ENCODE data around the gene PKIG. TPM values are rescaled to one million over a fixed set of nuclear protein-coding genes. Genes with fewer than 3 reads are reported as not detected.

PKIG gene
- total RNA-seq, 4 donors from 2014 or later = 17.2 to 40.8 (median 32.0) TPM

- 74% methylated on average over 4 of the region's 4 CpGs for WGBS
- no peaks in the 10 kb centered on the region for H3K36me3 ChIP-seq
- H3K9me3 ChIP-seq = no peaks in the 10 kb centered on the region
- H3K27me3 ChIP-seq = no peaks in the 10 kb centered on the region
- no peak overlapping the region for H3K27ac ChIP-seq
- H3K4me3 ChIP-seq = no peak overlapping the region
- no peaks in the 10 kb centered on the region for H3K4me1 ChIP-seq
- no peak for DNase-seq (ENCODE audit: low spot score in 2 of 2)
- TF ChIP-seq EP300 (IDR thresholded peaks at IDR 0.05) (no peak), POLR2A (IDR thresholded peaks at IDR 0.05) (no peak), POLR2AphosphoS5 (IDR thresholded peaks at IDR 0.05) (no peak), CTCF (IDR thresholded peaks at IDR 0.05) (no peak)
These were observed 40.4 kb upstream of the PKIG start for GRCh38 chr20:44541992-44542391.

DNA sequence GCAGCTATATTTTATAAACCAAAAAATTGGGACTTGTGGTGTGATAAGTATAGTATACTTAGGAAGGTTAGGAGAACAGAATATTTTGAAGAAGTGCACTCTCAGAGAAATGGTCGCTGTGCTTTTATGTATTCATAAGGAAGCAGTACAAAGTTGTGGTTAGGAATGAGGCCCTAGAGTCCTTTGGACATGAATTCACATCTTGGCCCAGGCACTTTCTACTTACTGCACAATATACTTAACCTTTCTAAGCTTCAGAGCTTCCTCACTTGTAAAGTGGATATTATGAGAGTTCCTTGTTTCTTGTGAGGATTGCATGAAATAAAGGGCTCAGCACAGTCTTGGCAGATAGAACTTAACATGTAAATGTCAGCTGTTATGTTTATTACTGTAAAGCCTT is 39.5 kb upstream of the PKIG start:
- H3K27ac ChIP-seq = no peak overlapping the region
- DNase-seq (ENCODE audit: low spot score in 2 of 2) = no peak
- H3K4me1 ChIP-seq = peaks cover 2% of the 10 kb centered on the region
- no peaks in the 10 kb centered on the region for H3K36me3 ChIP-seq
- TF ChIP-seq POLR2A (IDR thresholded peaks at IDR 0.05) (no peak), CTCF (IDR thresholded peaks at IDR 0.05) (no peak), POLR2AphosphoS5 (IDR thresholded peaks at IDR 0.05) (no peak), EP300 (IDR thresholded peaks at IDR 0.05) (no peak)
- no peaks in the 10 kb centered on the region for H3K27me3 ChIP-seq
- 59% methylated on average over 1 of the region's 1 CpG for WGBS
- H3K9me3 ChIP-seq = no peaks in the 10 kb centered on the region
- H3K4me3 ChIP-seq = no peak overlapping the region

DNA sequence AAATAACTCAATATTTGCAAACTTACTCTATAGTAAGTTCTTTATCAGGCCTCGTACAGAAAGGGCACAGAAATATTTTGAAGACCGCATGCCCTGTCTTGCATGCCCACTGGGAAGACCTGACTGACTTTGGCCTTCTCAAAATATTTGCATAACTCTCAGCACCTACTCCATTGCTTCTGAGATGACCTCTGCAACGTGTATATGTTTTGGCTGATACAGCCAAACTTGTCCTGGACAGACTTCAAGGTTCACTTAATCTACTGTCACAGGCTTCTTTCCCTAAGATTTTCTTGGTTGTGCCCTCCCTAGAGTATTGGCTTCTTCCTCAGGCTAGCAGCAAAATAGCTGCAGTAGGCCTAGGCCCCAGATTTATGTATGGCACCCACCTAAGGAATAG is 39.0 kb upstream of the PKIG start:
- H3K4me3 ChIP-seq = no peak overlapping the region
- H3K36me3 ChIP-seq = no peaks in the 10 kb centered on the region
- H3K4me1 ChIP-seq = peaks cover 7% of the 10 kb centered on the region
- H3K27me3 ChIP-seq = no peaks in the 10 kb centered on the region
- H3K9me3 ChIP-seq = no peaks in the 10 kb centered on the region
- WGBS = 74% methylated on average over 3 of the region's 3 CpGs
- H3K27ac ChIP-seq = no peak overlapping the region
- TF ChIP-seq POLR2A (IDR thresholded peaks at IDR 0.05) = no peak
- no peak for TF ChIP-seq CTCF (IDR thresholded peaks at IDR 0.05)
- no peak for TF ChIP-seq EP300 (IDR thresholded peaks at IDR 0.05)
- no peak for TF ChIP-seq POLR2AphosphoS5 (IDR thresholded peaks at IDR 0.05)
- DNase-seq (ENCODE audit: low spot score in 2 of 2) = no peak

DNA sequence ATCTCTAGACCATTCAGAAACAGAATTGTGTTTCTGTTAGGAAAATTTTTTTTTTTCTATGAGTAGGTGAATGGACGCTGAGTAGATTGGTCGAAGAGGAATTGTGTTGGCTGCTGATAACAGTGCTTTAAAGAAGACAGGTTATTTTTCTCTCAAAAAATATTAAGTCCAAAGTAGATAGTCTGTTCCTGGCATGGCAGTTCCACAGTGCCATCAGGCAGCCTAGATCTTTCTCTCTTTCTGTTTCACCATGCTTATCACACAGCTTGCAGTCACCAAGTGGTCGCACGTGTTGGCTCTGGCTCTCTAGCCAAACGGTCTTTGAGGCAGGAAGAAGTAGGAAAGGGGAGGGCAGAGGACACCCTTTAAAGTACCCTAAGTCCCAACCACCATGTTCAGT is 38.1 kb upstream of the PKIG start:
- no peak overlapping the region for H3K4me3 ChIP-seq
- no peaks in the 10 kb centered on the region for H3K9me3 ChIP-seq
- H3K27me3 ChIP-seq = no peaks in the 10 kb centered on the region
- TF ChIP-seq EP300 (IDR thresholded peaks at IDR 0.05) = no peak
- no peak for TF ChIP-seq CTCF (IDR thresholded peaks at IDR 0.05)
- no peak for TF ChIP-seq POLR2A (IDR thresholded peaks at IDR 0.05)
- TF ChIP-seq POLR2AphosphoS5 (IDR thresholded peaks at IDR 0.05) = no peak
- H3K27ac ChIP-seq = no peak overlapping the region
- H3K4me1 ChIP-seq = peaks cover 7% of the 10 kb centered on the region
- no peak for DNase-seq (ENCODE audit: low spot score in 2 of 2)
- no peaks in the 10 kb centered on the region for H3K36me3 ChIP-seq
- 79% methylated on average over 5 of the region's 5 CpGs for WGBS

DNA sequence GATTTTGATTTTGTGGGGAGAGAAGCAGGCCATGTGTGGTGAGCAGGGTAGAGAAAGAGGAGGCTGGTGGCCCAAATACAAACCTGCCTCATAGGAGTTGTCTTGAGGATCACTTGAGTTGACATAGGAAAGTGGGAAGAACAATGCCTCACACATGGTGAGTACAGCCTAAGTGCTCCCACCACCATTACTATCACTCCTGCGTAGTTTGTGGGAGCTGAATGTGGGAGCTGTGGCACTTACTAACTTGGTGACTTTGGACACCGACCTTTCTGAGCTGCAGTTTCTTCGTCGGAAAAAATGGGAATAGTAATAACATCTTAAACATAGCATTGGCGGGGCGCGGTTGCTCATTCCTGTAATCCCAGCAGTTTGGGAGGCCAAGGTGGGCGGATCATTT is 35.0 kb upstream of the PKIG start:
- TF ChIP-seq POLR2AphosphoS5 (IDR thresholded peaks at IDR 0.05) = no peak
- TF ChIP-seq EP300 (IDR thresholded peaks at IDR 0.05) = no peak
- TF ChIP-seq POLR2A (IDR thresholded peaks at IDR 0.05) = no peak
- TF ChIP-seq CTCF (IDR thresholded peaks at IDR 0.05) = no peak
- WGBS = 97% methylated on average over 8 of the region's 8 CpGs
- no peaks in the 10 kb centered on the region for H3K36me3 ChIP-seq
- no peaks in the 10 kb centered on the region for H3K9me3 ChIP-seq
- H3K27ac ChIP-seq = no peak overlapping the region
- peaks cover 11% of the 10 kb centered on the region for H3K4me1 ChIP-seq
- DNase-seq (ENCODE audit: low spot score in 2 of 2) = no peak
- no peaks in the 10 kb centered on the region for H3K27me3 ChIP-seq
- no peak overlapping the region for H3K4me3 ChIP-seq

Measured in suprapubic skin (tissue), 4 donors.